Testis (tissue), 2 donors: Measurements from ENCODE around the gene PTPRN2.

ENCODE experiments used
- CTCF ChIP-seq, 3 experiments: fragments of 450-650 bp in 2 of 3; fragments of 200-600 bp in 1 of 3; sonication (generic) in 1 of 3; IDR thresholded peaks; one replicate each; pipeline ENCODE4 v1.5.1; 2016 to 2019; ENCODE audit warnings: antibody characterized with exemption in 3 of 3, mild to moderate bottlenecking in 2 of 3, moderate library complexity in 1 of 3
- POLR2A ChIP-seq: fragments of 450-650 bp; IDR thresholded peaks from one replicate; pipeline ENCODE4 v1.6.1; 2017; ENCODE audit warnings: antibody characterized with exemption, mild to moderate bottlenecking, moderate library complexity

GRCh38 chr7:158407581-158408317, 179.9 kb downstream of the PTPRN2 start:
- TF ChIP-seq POLR2A (no peak), CTCF (IDR thresholded peaks at IDR 0.05) (peak; percentile 13 to 41 (median 18))
